Activated CD4-positive, alpha-beta memory T cell treated with anti-CD3 and anti-CD28 coated beads for 36 hours (primary cell): ENCODE data around the gene HAO2. TPM values are rescaled to one million over a fixed set of nuclear protein-coding genes. Genes with fewer than 3 reads are reported as not detected.

Experiments used
- CTCF ChIA-PET: fragments of 350-600 bp; sonication (Branson Sonifier 250); formaldehyde crosslinking; loops from one replicate; lab custom pipeline; 2021; ENCODE audit warnings: antibody characterized with exemption, inconsistent platforms; lab: Charles Lee
- POLR2A ChIA-PET: fragments of 350-600 bp; sonication (Branson Sonifier 250); formaldehyde crosslinking; loops from one replicate; lab custom pipeline; 2021; ENCODE audit warnings: antibody characterized with exemption; lab: Charles Lee
- DNase-seq: peaks from one replicate; pipeline ENCODE4 v3.0.0-alpha.2; 2020
- H3K27ac Mint-ChIP-seq: one replicate; pipeline ENCODE4 v1.8.0; 2021; ENCODE audit warnings: mixed read lengths
- H3K27me3 Mint-ChIP-seq: one replicate; pipeline ENCODE4 v1.8.0; 2021; ENCODE audit warnings: mixed read lengths
- H3K36me3 Mint-ChIP-seq: one replicate; pipeline ENCODE4 v1.8.0; 2021; ENCODE audit warnings: mixed read lengths
- H3K4me1 Mint-ChIP-seq: one replicate; pipeline ENCODE4 v1.8.0; 2021; ENCODE audit warnings: low read depth, mixed read lengths
- H3K4me3 Mint-ChIP-seq: one replicate; pipeline ENCODE4 v1.8.0; 2021; ENCODE audit warnings: mild to moderate bottlenecking, mixed read lengths
- H3K9me3 Mint-ChIP-seq: one replicate; pipeline ENCODE4 v1.8.0; 2021; ENCODE audit warnings: mixed read lengths
- intact Hi-C: fragments of 100-400 bp; cut with micrococcal nuclease; formaldehyde crosslinking; loops from one replicate; pipeline ENCODE4 v1.15.1; 2023
- total RNA-seq, 2 experiments: library from RNA; stranded (reverse); gene quantifications; one replicate each; pipeline ENCODE4 v1.2.3, GENCODE V29; 2021

Gene HAO2
- total RNA-seq = not detected

DNA sequence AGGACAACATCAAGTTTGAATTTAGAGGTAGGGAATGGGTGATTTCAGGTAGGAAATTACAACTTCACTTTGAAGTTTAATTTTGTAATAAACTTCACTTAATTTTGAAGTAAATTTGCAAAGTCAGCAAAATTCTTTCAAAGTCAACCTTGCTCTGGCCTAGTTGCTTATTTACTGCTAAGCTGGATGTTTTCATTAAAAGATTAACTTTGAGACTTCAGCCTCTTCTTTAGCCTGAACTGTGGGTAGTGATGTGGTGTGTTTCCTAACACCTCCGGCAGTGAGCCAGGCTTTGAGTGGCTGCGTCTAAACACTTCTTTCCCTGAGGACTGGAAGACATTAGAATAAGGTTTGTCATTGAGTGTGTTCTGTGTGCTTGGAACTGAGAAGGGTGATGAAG is at the start of gene HAO2:
Gene HAO2, plus strand, starts transcription at position 232 of the 400 bp plus-strand sequence. CDS start 12,301 bp downstream, outside the sequence.
- DNase-seq = no peak
- Mint-ChIP-seq H3K9me3 (no peaks in the 10 kb centered on the region), H3K36me3 (no peaks in the 10 kb centered on the region), H3K4me3 (no peak within 1 kb of the TSS), H3K27ac (no peak within 1 kb of the TSS), H3K4me1 (no peaks in the 10 kb centered on the region), H3K27me3 (peaks cover 21% of the 10 kb centered on the region)
- POLR2A ChIA-PET = no interaction called here
- intact Hi-C loops = no loop called here
- CTCF ChIA-PET = no interaction called here

DNA sequence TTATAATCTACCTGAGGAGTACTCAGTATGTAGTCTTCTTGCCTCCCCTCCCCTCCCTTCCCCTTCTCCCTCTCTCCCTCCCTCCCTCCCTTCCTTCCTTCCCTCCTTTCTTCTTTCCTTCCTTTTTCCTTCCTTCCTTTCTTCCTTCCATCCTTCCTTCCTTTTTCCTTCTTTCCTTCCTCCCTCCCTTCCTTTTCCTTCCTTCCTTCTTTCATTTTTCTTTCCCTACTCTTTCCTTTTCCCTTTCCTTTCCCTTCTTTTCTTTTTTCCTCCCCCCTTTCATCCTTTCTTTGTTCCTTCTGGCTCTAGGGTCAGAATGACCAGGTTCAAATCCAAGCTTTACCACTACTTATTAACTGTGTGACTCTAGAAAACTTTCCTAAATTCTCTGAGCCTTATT is 48.5 kb upstream of the HAO2 start:
- intact Hi-C loops = no loop called here
- no peaks in the 10 kb centered on the region for H3K36me3 Mint-ChIP-seq
- no peak overlapping the region for H3K4me3 Mint-ChIP-seq
- H3K4me1 Mint-ChIP-seq = no peaks in the 10 kb centered on the region
- no peak overlapping the region for H3K27ac Mint-ChIP-seq
- DNase-seq = no peak
- ChIA-PET POLR2A (no interaction called here), CTCF (no interaction called here)
- H3K27me3 Mint-ChIP-seq = no peaks in the 10 kb centered on the region
- no peaks in the 10 kb centered on the region for H3K9me3 Mint-ChIP-seq

DNA sequence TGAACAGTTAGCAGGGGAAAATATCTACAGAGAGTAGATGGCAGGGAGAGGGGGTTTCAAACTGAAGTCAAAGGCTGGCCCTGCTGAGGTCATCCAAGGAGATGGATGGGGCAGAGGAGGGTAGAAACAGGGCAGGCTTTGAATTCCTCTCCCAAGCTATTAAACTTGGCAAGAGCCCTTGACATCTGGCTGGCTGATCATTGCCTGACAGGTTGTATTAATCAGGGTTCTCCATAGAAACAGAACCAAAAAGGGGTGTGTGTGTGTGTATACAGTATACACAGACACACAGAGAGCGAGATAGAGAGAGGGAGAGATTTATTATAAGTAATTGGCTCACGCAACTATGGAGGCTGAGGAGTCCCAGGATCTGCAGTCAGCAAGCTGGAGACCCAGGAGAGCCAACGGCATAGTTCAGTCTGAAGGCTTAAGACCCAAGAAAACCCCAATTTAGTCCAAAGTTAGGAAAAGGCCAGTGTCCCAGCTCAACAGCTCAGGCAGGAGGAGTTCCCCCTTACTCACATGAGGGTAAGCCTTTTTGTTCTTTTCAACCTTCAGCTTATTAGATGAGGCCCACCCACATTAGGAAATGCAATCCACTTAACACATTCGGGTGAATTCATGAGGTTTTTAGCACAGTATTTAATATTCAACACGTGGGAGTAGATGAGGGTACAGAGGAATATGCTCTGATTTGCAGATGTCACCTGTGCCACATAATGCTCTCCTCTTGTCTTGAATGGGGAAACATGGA is 46.7 kb upstream of the HAO2 start:
- ChIA-PET POLR2A (no interaction called here), CTCF (interaction anchor here (0.6 to 1.0 kb wide), 2 partner anchors 46 to 138 kb away, joined by 3 to 4 read pairs; no protein-coding TSS in a partner anchor)
- DNase-seq = no peak
- H3K27me3 Mint-ChIP-seq = peaks cover 3% of the 10 kb centered on the region
- no peaks in the 10 kb centered on the region for H3K36me3 Mint-ChIP-seq
- H3K27ac Mint-ChIP-seq = no peak overlapping the region
- no peaks in the 10 kb centered on the region for H3K4me1 Mint-ChIP-seq
- intact Hi-C loops = no loop called here
- no peaks in the 10 kb centered on the region for H3K9me3 Mint-ChIP-seq
- no peak overlapping the region for H3K4me3 Mint-ChIP-seq

DNA sequence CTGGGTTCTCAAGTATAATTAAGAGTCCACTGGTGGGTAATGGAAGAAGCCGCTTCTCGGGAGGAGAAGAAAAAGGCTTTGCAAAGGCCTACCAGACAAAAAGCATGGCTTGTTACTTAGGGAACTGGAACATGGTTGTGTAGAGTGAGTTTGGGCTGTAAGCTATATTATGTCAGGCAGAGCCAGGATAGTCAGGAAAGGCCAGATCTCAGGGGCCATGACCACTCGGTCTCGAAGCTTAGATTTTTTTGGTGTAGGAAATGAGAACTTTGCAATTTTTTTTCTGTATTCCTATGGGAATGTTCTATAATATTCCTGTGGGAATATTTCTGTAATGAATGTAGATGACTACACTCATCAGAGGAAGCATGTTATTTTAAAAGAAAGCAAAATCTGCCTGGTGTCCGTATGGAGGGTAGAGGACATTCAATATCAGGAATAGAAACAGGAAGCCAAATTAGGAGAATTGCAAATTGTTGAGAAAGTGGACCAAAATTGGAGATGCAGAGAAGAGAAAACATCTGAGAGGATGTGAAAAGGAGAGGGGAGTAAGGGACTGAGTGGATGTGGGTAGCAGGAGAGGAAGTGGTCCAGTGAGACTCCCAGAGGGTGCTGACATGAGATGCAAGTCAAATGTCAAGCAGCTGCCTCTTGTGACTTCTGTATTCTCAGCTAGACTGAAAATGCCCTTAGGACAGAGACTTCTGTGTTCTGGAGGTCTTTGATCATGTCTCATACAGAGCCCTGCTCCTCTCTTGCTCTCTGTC is 45.2 kb upstream of the HAO2 start:
- H3K9me3 Mint-ChIP-seq = no peaks in the 10 kb centered on the region
- no peak overlapping the region for H3K27ac Mint-ChIP-seq
- no peaks in the 10 kb centered on the region for H3K36me3 Mint-ChIP-seq
- peaks cover 7% of the 10 kb centered on the region for H3K27me3 Mint-ChIP-seq
- H3K4me3 Mint-ChIP-seq = no peak overlapping the region
- CTCF ChIA-PET = no interaction called here
- DNase-seq = no peak
- peaks cover 11% of the 10 kb centered on the region for H3K4me1 Mint-ChIP-seq
- intact Hi-C loops = no loop called here
- POLR2A ChIA-PET = no interaction called here

- H3K4me1 Mint-ChIP-seq = peaks cover 11% of the 10 kb centered on the region
- CTCF ChIA-PET = no interaction called here
- H3K4me3 Mint-ChIP-seq = no peak overlapping the region
- POLR2A ChIA-PET = no interaction called here
- no peak for DNase-seq
- no peaks in the 10 kb centered on the region for H3K9me3 Mint-ChIP-seq
- intact Hi-C loops = no loop called here
- peaks cover 7% of the 10 kb centered on the region for H3K27me3 Mint-ChIP-seq
- no peaks in the 10 kb centered on the region for H3K36me3 Mint-ChIP-seq
- no peak overlapping the region for H3K27ac Mint-ChIP-seq
These were observed 44.4 kb upstream of the HAO2 start for GRCh38 chr1:119324198-119324597.

DNA sequence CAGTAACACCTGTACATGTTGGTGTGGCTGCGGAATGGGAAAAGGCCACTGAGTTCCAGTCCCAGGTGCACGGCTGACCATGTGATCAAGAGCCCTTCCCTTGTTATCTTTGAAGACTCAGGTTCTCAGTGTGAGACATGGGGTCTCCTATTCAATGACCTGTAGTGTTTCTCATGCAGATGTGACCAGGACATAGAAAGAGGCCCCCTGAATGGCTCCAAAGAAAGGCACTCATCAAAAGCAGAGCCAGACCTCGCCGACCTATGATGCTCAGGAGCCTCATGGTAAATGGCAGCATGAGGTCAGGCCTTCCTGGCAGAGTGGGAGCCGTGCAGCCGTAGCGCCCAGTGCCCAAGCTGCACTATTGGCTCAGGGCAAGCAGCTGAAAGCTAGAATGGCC is 42.3 kb upstream of the HAO2 start:
- ChIA-PET POLR2A (no interaction called here), CTCF (no interaction called here)
- Mint-ChIP-seq H3K4me1 (peaks cover 11% of the 10 kb centered on the region), H3K4me3 (no peak overlapping the region), H3K9me3 (no peaks in the 10 kb centered on the region), H3K27ac (no peak overlapping the region), H3K36me3 (no peaks in the 10 kb centered on the region), H3K27me3 (peaks cover 7% of the 10 kb centered on the region)
- DNase-seq = no peak
- intact Hi-C loops = no loop called here

GRCh38 chr1:119327094-119327449 is 41.5 kb upstream of the HAO2 start:
- DNase-seq = peak; percentile 11
- H3K36me3 Mint-ChIP-seq = no peaks in the 10 kb centered on the region
- H3K27me3 Mint-ChIP-seq = peaks cover 7% of the 10 kb centered on the region
- H3K27ac Mint-ChIP-seq = no peak overlapping the region
- intact Hi-C loops = no loop called here
- ChIA-PET POLR2A (no interaction called here), CTCF (interaction anchor here (0.7 to 1.4 kb wide), 2 partner anchors 52 to 1216 kb away, joined by 3 to 4 read pairs; no protein-coding TSS in a partner anchor)
- H3K4me3 Mint-ChIP-seq = peak overlapping the region; percentile 70
- H3K4me1 Mint-ChIP-seq = peaks cover 11% of the 10 kb centered on the region
- no peaks in the 10 kb centered on the region for H3K9me3 Mint-ChIP-seq

GRCh38 chr1:119327450-119328155 is 41.0 kb upstream of the HAO2 start:
- ChIA-PET POLR2A (no interaction called here), CTCF (interaction anchor here (0.7 to 1.4 kb wide), 2 partner anchors 52 to 1217 kb away, joined by 3 to 4 read pairs; no protein-coding TSS in a partner anchor)
- intact Hi-C loops = no loop called here
- Mint-ChIP-seq H3K9me3 (no peaks in the 10 kb centered on the region), H3K36me3 (no peaks in the 10 kb centered on the region), H3K4me1 (peaks cover 11% of the 10 kb centered on the region), H3K4me3 (peak overlapping the region; percentile 70), H3K27me3 (peaks cover 7% of the 10 kb centered on the region), H3K27ac (no peak overlapping the region)
- DNase-seq = peak; percentile 37

DNA sequence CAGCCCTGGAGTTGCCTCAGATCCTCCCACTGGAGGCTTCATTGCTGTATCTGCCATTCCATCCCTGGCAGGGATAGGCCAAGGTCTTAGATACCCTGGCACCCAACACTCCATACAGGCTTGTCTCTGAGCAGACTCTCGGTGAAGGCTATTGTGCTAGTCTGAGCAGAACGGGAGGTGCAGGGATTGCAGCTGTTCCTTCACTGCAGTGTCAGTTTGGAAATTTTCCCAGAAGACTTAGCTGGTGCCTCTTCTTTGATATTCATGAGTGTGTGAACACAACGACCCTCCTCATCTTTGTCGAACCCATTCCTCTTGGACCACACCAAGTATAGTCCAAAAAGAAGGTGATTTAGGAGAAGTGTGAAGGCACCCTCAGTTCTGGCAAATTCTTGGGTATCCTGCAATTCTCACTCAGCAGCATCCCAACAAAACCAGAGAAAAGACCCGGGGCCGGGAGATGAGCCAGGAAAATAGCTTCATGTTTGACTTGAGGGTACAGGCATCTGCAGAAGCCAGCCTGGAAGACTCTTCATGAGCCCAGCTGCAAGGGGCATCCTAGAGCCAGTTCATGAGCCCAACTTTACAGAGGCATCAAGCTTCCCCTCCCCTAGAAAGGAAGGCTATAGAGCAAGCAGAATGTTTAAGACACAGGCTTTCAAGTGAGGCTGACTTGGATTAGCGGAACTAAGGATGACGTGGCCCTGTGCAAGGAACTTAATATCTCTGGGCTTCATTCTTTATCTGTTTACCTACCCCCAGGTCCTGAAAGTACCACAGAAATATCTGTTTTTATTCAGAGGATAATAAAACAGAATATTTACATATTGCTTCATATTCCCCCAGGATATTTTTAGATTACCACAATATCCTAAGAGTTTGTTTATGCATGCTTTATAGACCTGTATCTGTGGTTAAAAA is 38.8 kb upstream of the HAO2 start:
- no peak for DNase-seq
- peaks cover 7% of the 10 kb centered on the region for H3K27me3 Mint-ChIP-seq
- ChIA-PET POLR2A (no interaction called here), CTCF (no interaction called here)
- no peak overlapping the region for H3K4me3 Mint-ChIP-seq
- H3K27ac Mint-ChIP-seq = no peak overlapping the region
- no peaks in the 10 kb centered on the region for H3K9me3 Mint-ChIP-seq
- intact Hi-C loops = no loop called here
- H3K4me1 Mint-ChIP-seq = peaks cover 11% of the 10 kb centered on the region
- no peaks in the 10 kb centered on the region for H3K36me3 Mint-ChIP-seq

DNA sequence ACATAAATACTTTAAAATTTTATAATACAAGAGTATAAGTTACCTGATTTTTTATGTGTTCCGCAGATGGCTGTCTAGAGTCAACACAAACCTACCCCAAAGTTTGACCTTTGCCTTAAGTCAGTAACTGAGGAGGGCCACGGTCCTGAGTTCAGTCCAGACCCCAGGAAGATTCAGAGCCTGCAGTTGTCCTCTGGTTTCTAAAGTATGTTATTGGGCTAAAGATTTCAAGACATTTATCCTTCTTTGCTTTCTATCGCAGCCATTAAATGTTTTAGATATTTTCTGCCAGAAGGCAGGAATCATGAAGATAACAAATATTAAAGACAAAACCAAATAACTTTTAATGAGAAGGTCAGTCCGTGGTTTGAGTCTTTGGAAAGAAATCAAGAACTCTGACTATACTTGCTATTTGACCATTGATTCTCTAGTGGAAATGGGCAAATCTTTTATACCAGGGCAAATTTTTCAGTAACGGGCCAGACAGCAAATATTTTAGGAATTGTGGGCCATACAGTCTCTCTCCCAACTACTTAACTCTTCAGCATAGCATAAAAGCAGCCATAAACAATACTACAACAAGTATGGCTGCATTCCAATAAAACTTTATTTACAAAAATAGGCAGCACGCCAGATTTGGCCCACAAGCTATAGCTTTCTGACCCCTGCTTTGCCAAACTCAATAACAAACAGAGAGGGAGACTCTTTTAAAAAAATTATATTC is 38.0 kb upstream of the HAO2 start:
- H3K27ac Mint-ChIP-seq = no peak overlapping the region
- CTCF ChIA-PET = no interaction called here
- DNase-seq = no peak
- H3K9me3 Mint-ChIP-seq = no peaks in the 10 kb centered on the region
- H3K4me1 Mint-ChIP-seq = peaks cover 11% of the 10 kb centered on the region
- H3K36me3 Mint-ChIP-seq = no peaks in the 10 kb centered on the region
- intact Hi-C loops = no loop called here
- H3K4me3 Mint-ChIP-seq = no peak overlapping the region
- peaks cover 5% of the 10 kb centered on the region for H3K27me3 Mint-ChIP-seq
- POLR2A ChIA-PET = no interaction called here

GRCh38 chr1:119331190-119331515 is 37.4 kb upstream of the HAO2 start:
- H3K27me3 Mint-ChIP-seq = peaks cover 4% of the 10 kb centered on the region
- POLR2A ChIA-PET = no interaction called here
- H3K4me1 Mint-ChIP-seq = peaks cover 11% of the 10 kb centered on the region
- CTCF ChIA-PET = no interaction called here
- no peak for DNase-seq
- no peak overlapping the region for H3K4me3 Mint-ChIP-seq
- intact Hi-C loops = no loop called here
- H3K27ac Mint-ChIP-seq = no peak overlapping the region
- no peaks in the 10 kb centered on the region for H3K36me3 Mint-ChIP-seq
- no peaks in the 10 kb centered on the region for H3K9me3 Mint-ChIP-seq
